Thyroid gland (tissue), 4 donors: ENCODE measurements around the gene HRC. TPM values are rescaled to one million over a fixed set of nuclear protein-coding genes. Genes with fewer than 3 reads are reported as not detected.

Source experiments
- DNase-seq, 2 donors: peaks; one replicate each; pipeline ENCODE4 v3.0.0-alpha.2; 2019
- H3K27ac ChIP-seq, 3 donors: fragments of 200-600 bp; sonication (generic); 1 replicate in 2 of 3; 2 replicates in 1 of 3; pipeline ENCODE4 v1.5.1; 2016 to 2019; ENCODE audit warnings: mild to moderate bottlenecking in 1 of 3, moderate library complexity in 1 of 3
- H3K27me3 ChIP-seq: fragments of 200-600 bp; sonication (generic); one replicate; pipeline ENCODE4 v1.5.1; 2019
- H3K36me3 ChIP-seq, 2 donors: fragments of 200-600 bp; sonication (generic); one replicate each; pipeline ENCODE4 v1.5.1; 2016 to 2019
- H3K4me1 ChIP-seq, 2 donors: fragments of 200-600 bp; sonication (generic); one replicate each; pipeline ENCODE4 v1.5.1; 2017 to 2019
- H3K4me3 ChIP-seq, 3 donors: fragments of 200-600 bp; sonication (generic); replicated peaks in 1 of 3; 1 replicate in 2 of 3; 2 replicates in 1 of 3; pipeline ENCODE4 v1.5.1; 2016; ENCODE audit warnings: mild to moderate bottlenecking in 1 of 3
- H3K9me3 ChIP-seq: fragments of 200-600 bp; sonication (generic); one replicate; pipeline ENCODE4 v1.5.1; 2017
- POLR2A ChIP-seq, 2 donors: fragments of 450-650 bp; IDR thresholded peaks; one replicate each; pipeline ENCODE4 v1.6.1; 2017; ENCODE audit warnings: antibody characterized with exemption in 2 of 2, mild to moderate bottlenecking in 2 of 2, moderate library complexity in 1 of 2
- WGBS, 2 donors: methylation state at CpG; one replicate each; pipeline ENCODE4 v1.1.5; 2017; 5-methylcytosine and 5-hydroxymethylcytosine counted together
- intact Hi-C: fragments of 100-400 bp; cut with DNase I; formaldehyde crosslinking; loops from one replicate; pipeline ENCODE4 v1.15.1; 2023
- total RNA-seq, 4 donors: library from RNA; depleted of rRNA; stranded (reverse); fragments of >200 nt; gene quantifications; one replicate each; pipeline ENCODE4 v1.2.3, GENCODE V29; 2016
- TF ChIP-seq, protein P1 (sequence below), 6 experiments: fragments of 200-600 bp in 3 of 6; fragments of 450-650 bp in 3 of 6; sonication (generic) in 3 of 6; IDR thresholded peaks; one replicate each; pipeline ENCODE4 v1.5.1; 2016 to 2019; ENCODE audit warnings: antibody characterized with exemption in 6 of 6, mild to moderate bottlenecking in 2 of 6, inconsistent platforms in 1 of 6, moderate library complexity in 1 of 6

Gene HRC
- total RNA-seq, 4 donors from 2014 or later: 1.1 to 4.1 (median 2.1) TPM

DNA sequence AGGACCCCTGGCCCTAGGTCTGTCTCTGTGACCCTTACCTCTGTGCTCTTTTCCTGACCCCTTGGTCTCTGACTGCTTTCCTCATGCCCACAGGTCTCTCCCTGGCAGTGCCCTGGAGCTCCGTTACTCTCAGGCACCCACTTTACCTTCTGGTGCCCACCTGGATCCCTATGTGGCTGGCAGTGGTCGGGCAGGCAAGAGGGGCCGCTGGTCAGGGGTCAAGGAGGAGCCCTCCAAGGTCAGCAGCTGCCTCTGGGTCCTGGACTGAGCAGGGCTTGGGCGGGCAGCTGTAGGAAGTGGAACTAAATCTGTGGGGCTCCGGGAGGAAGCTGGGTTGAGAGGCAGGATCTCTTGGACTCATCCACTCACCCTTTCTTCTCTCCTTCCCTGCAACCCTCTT is 19.5 kb downstream of the HRC start:
- Histone ChIP-seq H3K4me1 (peaks cover 7 to 15% of the 10 kb centered on the region in 2 donors), H3K9me3 (no peaks in the 10 kb centered on the region), H3K4me3 (no peak overlapping the region), H3K27ac (no peak overlapping the region), H3K36me3 (no peaks in the 10 kb centered on the region), H3K27me3 (no peaks in the 10 kb centered on the region)
- intact Hi-C loops: no loop called here
- 86 to 95% methylated on average over 5 of the region's 5 CpGs for WGBS, 2 donors
- no peak for DNase-seq
- TF ChIP-seq POLR2A (IDR thresholded peaks at IDR 0.05): no peak
- TF ChIP-seq, protein P1, sequence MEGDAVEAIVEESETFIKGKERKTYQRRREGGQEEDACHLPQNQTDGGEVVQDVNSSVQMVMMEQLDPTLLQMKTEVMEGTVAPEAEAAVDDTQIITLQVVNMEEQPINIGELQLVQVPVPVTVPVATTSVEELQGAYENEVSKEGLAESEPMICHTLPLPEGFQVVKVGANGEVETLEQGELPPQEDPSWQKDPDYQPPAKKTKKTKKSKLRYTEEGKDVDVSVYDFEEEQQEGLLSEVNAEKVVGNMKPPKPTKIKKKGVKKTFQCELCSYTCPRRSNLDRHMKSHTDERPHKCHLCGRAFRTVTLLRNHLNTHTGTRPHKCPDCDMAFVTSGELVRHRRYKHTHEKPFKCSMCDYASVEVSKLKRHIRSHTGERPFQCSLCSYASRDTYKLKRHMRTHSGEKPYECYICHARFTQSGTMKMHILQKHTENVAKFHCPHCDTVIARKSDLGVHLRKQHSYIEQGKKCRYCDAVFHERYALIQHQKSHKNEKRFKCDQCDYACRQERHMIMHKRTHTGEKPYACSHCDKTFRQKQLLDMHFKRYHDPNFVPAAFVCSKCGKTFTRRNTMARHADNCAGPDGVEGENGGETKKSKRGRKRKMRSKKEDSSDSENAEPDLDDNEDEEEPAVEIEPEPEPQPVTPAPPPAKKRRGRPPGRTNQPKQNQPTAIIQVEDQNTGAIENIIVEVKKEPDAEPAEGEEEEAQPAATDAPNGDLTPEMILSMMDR (IDR thresholded peaks at IDR 0.05): no peak

DNA sequence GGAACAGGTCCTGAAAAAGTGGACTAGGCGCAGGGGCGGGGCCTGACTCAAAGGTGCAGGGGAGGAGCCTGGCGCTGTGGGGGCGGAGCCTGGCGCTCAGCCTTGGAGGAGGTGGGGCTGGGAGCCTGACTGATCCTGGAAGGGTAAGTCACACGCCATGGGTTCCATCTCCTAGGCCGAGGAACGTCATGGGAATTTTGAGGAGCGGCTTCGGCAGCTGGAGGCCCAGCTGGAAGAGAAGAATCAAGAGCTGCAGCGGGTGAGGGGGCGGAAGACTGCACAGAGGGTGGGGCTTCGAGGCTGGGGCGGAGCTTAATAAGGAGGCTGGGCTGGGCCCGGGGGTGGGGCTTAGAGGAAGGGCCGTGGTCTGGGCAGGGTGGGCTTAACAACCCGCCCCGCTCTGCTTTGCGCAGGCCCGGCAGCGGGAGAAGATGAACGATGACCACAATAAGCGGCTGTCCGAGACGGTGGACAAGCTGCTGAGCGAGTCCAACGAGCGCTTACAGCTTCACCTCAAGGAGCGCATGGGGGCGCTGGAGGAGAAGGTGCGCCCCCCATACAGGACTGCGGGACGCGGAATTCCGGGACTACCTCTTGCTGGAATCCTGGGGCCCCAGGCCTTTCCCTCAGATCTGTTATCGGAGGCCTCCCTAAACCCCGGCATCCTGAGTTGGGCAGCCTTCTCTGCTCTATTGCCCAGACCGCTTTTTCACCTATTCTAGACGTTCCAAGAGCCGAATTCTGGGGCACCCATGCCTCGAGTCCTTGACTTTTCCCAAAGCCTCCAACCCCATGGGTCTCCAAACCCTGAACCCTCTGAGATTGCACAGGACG is 21.4 kb downstream of the HRC start:
- Histone ChIP-seq H3K36me3 (no peaks in the 10 kb centered on the region), H3K27ac (no peak overlapping the region), H3K9me3 (no peaks in the 10 kb centered on the region), H3K4me3 (no peak overlapping the region), H3K27me3 (no peaks in the 10 kb centered on the region), H3K4me1 (peaks cover 7 to 15% of the 10 kb centered on the region in 2 donors)
- WGBS, 2 donors: 29 to 31% methylated on average over 34 to 40 of the region's 42 CpGs
- no peak for TF ChIP-seq POLR2A (IDR thresholded peaks at IDR 0.05)
- TF ChIP-seq, protein P1 (IDR thresholded peaks at IDR 0.05): no peak
- intact Hi-C loops: no loop called here
- peak; percentile 78 to 82 for DNase-seq

- H3K27ac ChIP-seq: no peak overlapping the region
- no peaks in the 10 kb centered on the region for H3K9me3 ChIP-seq
- H3K36me3 ChIP-seq: no peaks in the 10 kb centered on the region
- no peaks in the 10 kb centered on the region for H3K27me3 ChIP-seq
- no peak overlapping the region for H3K4me3 ChIP-seq
- intact Hi-C loops: no loop called here
- DNase-seq: peak; percentile 42 to 59
- 29 to 31% methylated on average over 21 to 44 of the region's 49 CpGs for WGBS, 2 donors
- peaks cover 13 to 22% of the 10 kb centered on the region in 2 donors for H3K4me1 ChIP-seq
- TF ChIP-seq, protein P1 (IDR thresholded peaks at IDR 0.05): no peak
Observed at GRCh38 chr19:49132974-49133609, 22.1 kb downstream of the HRC start.

DNA sequence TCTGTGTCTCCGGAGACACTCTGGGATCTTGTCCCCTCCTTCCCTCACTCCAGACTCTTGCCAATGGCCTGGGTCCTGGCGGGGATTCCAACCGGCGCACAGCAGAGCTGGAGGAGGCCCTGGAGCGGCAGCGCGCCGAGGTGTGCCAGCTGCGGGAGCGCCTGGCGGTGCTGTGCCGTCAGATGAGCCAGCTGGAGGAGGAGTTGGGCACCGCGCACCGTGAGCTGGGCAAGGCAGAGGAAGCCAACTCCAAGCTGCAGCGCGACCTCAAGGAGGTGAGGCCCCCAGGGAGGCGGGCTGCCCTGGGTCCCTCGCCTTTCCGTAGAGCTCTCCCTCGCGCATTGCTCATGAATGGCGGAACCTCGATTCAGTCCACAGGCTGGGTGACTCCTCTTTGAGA is 24.9 kb downstream of the HRC start:
- DNase-seq: no peak
- intact Hi-C loops: no loop called here
- H3K27me3 ChIP-seq: no peaks in the 10 kb centered on the region
- no peak overlapping the region for H3K27ac ChIP-seq
- H3K36me3 ChIP-seq: no peaks in the 10 kb centered on the region
- no peaks in the 10 kb centered on the region for H3K9me3 ChIP-seq
- peaks cover 17 to 27% of the 10 kb centered on the region in 2 donors for H3K4me1 ChIP-seq
- TF ChIP-seq POLR2A (IDR thresholded peaks at IDR 0.05): no peak
- no peak overlapping the region for H3K4me3 ChIP-seq
- WGBS, 2 donors: 91 to 94% methylated on average over 24 of the region's 24 CpGs

GRCh38 chr19:49129238-49129583 is 26.0 kb downstream of the HRC start:
- no peak for DNase-seq
- WGBS, 2 donors: 61 to 82% methylated on average over 16 of the region's 16 CpGs

More at GRCh38 chr19:49129238-49129583, 26.0 kb downstream of the HRC start:
- Histone ChIP-seq H3K4me3 (no peak overlapping the region), H3K36me3 (no peaks in the 10 kb centered on the region), H3K27ac (no peak overlapping the region), H3K27me3 (no peaks in the 10 kb centered on the region), H3K9me3 (no peaks in the 10 kb centered on the region), H3K4me1 (peaks cover 17 to 24% of the 10 kb centered on the region in 2 donors)
- TF ChIP-seq, protein P1 (IDR thresholded peaks at IDR 0.05): no peak
- no peak for TF ChIP-seq POLR2A (IDR thresholded peaks at IDR 0.05)
- intact Hi-C loops: no loop called here
